DND-41 (cell line): ENCODE results near the gene RPS27L.

Source experiments
- ATAC-seq: fragments of 200-7000 bp; cut with Tn5 transposase; 3 replicates; pipeline ENCODE4 v1.9.1; 2021; ENCODE audit warnings: low read depth; ENCODE audit not compliant: insufficient read depth
- DNase-seq: peaks from one replicate; pipeline ENCODE4 v3.0.0-alpha.2; 2020
- H2AFZ ChIP-seq: 2 replicates; pipeline ENCODE4 v1.6.0; 2012; ENCODE audit warnings: low read depth, low read length
- H3K27ac ChIP-seq: 2 replicates; pipeline ENCODE4 v1.5.1; 2012; ENCODE audit warnings: low read length, inconsistent platforms
- H3K27me3 ChIP-seq: fragments of 200-600 bp; sonication (generic); 2 replicates; pipeline ENCODE4 v1.6.0; 2012; ENCODE audit warnings: low read length, mild to moderate bottlenecking, inconsistent platforms; ENCODE audit not compliant: insufficient read depth, poor library complexity
- H3K36me3 ChIP-seq: 2 replicates; pipeline ENCODE4 v1.5.1; 2012; ENCODE audit warnings: low read length, inconsistent platforms; ENCODE audit not compliant: insufficient read depth
- H3K4me1 ChIP-seq: 2 replicates; pipeline ENCODE4 v1.5.1; 2012; ENCODE audit warnings: mild to moderate bottlenecking, low read length; ENCODE audit not compliant: insufficient read depth
- H3K4me2 ChIP-seq: 2 replicates; pipeline ENCODE4 v1.6.0; 2012; ENCODE audit warnings: mild to moderate bottlenecking, moderate library complexity, low read length, inconsistent platforms; ENCODE audit not compliant: insufficient read depth
- H3K4me3 ChIP-seq, 2 experiments: fragments of 200-600 bp in 1 of 2; shearing (Covaris generic) in 1 of 2; 2 replicates each; pipeline ENCODE4 v1.5.1; 2012 to 2016; ENCODE audit warnings: inconsistent platforms in 2 of 2, low read length in 2 of 2, mild to moderate bottlenecking in 2 of 2, low read depth in 1 of 2, moderate library complexity in 1 of 2
- H3K79me2 ChIP-seq: 2 replicates; pipeline ENCODE4 v1.6.0; 2012; ENCODE audit warnings: low read length, inconsistent platforms; ENCODE audit not compliant: insufficient read depth
- H3K9ac ChIP-seq: 2 replicates; pipeline ENCODE4 v1.6.0; 2012; ENCODE audit warnings: low read depth, mild to moderate bottlenecking, inconsistent platforms, low read length, moderate library complexity
- H3K9me3 ChIP-seq: 2 replicates; pipeline ENCODE4 v1.5.1; 2012; ENCODE audit warnings: low read length, moderate library complexity, mild to moderate bottlenecking, inconsistent platforms; ENCODE audit not compliant: insufficient read depth, severe bottlenecking
- H4K20me1 ChIP-seq: 2 replicates; pipeline ENCODE4 v1.6.0; 2012; ENCODE audit warnings: low read length; ENCODE audit not compliant: insufficient read depth
- CTCF ChIP-seq: IDR thresholded peaks from 2 replicates; pipeline ENCODE4 v1.5.1; 2012; ENCODE audit warnings: borderline replicate concordance, low read length, moderate library complexity, mild to moderate bottlenecking; ENCODE audit not compliant: poor library complexity, severe bottlenecking; ENCODE audit errors: extremely low read depth
- EZH2 ChIP-seq: IDR thresholded peaks from 3 replicates; pipeline ENCODE4 v1.6.1; 2012; ENCODE audit warnings: borderline replicate concordance, low read depth, mild to moderate bottlenecking, moderate library complexity, low read length, inconsistent platforms; ENCODE audit not compliant: severe bottlenecking

The RPS27L gene

GRCh38 chr15:63146684-63147083, 10.6 kb downstream of the RPS27L start:
- no peak overlapping the region for H3K4me2 ChIP-seq
- no peak for DNase-seq
- no peaks in the 10 kb centered on the region for H4K20me1 ChIP-seq
- H3K79me2 ChIP-seq: no peaks in the 10 kb centered on the region
- H3K27me3 ChIP-seq: no peaks in the 10 kb centered on the region
- no peaks in the 10 kb centered on the region for H3K36me3 ChIP-seq
- H3K9ac ChIP-seq: no peak overlapping the region
- no peak for ATAC-seq
- no peaks in the 10 kb centered on the region for H3K9me3 ChIP-seq
- H3K27ac ChIP-seq: no peak overlapping the region
- H3K4me3 ChIP-seq: no peak overlapping the region
- TF ChIP-seq CTCF (no peak), EZH2 (no peak)
- H3K4me1 ChIP-seq: no peaks in the 10 kb centered on the region
- H2AFZ ChIP-seq: no peak overlapping the region

DNA sequence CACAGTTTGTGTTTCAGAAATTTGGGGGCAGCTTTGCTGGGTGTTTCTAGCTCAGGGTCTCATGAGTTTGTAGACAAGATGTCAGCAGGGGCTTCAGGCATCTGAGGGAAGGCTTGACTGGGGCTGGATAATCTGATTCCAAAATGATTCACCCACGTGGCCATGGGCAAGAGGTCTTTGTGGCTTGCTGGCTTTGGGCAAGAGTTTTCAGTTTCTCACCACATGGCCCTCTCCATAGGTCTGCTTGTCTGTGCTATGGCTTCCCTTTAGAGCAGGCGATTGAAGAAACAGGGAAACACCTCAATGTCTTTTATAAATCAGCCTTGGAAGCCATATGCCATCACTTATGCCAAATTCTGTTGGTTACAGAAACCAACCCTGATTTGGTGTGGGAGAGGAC, 11.9 kb downstream of the RPS27L start:
- H3K4me1 ChIP-seq: no peaks in the 10 kb centered on the region
- DNase-seq: no peak
- H2AFZ ChIP-seq: no peak overlapping the region
- H3K9me3 ChIP-seq: no peaks in the 10 kb centered on the region
- no peaks in the 10 kb centered on the region for H3K79me2 ChIP-seq
- H3K27me3 ChIP-seq: no peaks in the 10 kb centered on the region
- H3K9ac ChIP-seq: no peak overlapping the region
- no peaks in the 10 kb centered on the region for H4K20me1 ChIP-seq
- no peak for TF ChIP-seq EZH2
- TF ChIP-seq CTCF: no peak
- no peaks in the 10 kb centered on the region for H3K36me3 ChIP-seq
- no peak overlapping the region for H3K27ac ChIP-seq
- H3K4me3 ChIP-seq: no peak overlapping the region
- no peak for ATAC-seq
- H3K4me2 ChIP-seq: no peak overlapping the region

GRCh38 chr15:63140936-63141335, 16.3 kb downstream of the RPS27L start:
- Histone ChIP-seq H3K79me2 (no peaks in the 10 kb centered on the region), H3K27ac (no peak overlapping the region), H3K4me3 (no peak overlapping the region), H2AFZ (no peak overlapping the region), H3K27me3 (no peaks in the 10 kb centered on the region), H3K4me1 (no peaks in the 10 kb centered on the region), H3K9ac (no peak overlapping the region), H4K20me1 (no peaks in the 10 kb centered on the region), H3K9me3 (no peaks in the 10 kb centered on the region), H3K4me2 (no peak overlapping the region), H3K36me3 (no peaks in the 10 kb centered on the region)
- TF ChIP-seq CTCF (no peak), EZH2 (no peak)
- DNase-seq: no peak
- ATAC-seq: no peak

GRCh38 chr15:63136742-63137141, 20.5 kb downstream of the RPS27L start:
- Histone ChIP-seq H3K4me2 (no peak overlapping the region), H3K4me1 (no peaks in the 10 kb centered on the region), H3K27me3 (no peaks in the 10 kb centered on the region), H3K4me3 (no peak overlapping the region), H3K9me3 (no peaks in the 10 kb centered on the region), H4K20me1 (no peaks in the 10 kb centered on the region), H2AFZ (no peak overlapping the region), H3K27ac (no peak overlapping the region), H3K9ac (no peak overlapping the region), H3K36me3 (no peaks in the 10 kb centered on the region), H3K79me2 (no peaks in the 10 kb centered on the region)
- DNase-seq (no peak), ATAC-seq (no peak)
- TF ChIP-seq CTCF: no peak
